ENCODE data around the gene RBP2.

Gene RBP2

GRCh38 chr3:139454346-139454745, 22.0 kb downstream of the RBP2 start:
- ATAC-seq (replicated peaks; ENCODE audit: extremely low read depth, poor library complexity, severe bottlenecking) (no peak), DNase-seq (ENCODE audit: low spot score in 2 of 2) (no peak)
- Mint-ChIP-seq H3K9me3 (no peaks in the 10 kb centered on the region), H3K36me3 (ENCODE audit: insufficient read depth) (no peaks in the 10 kb centered on the region), H3K27me3 (no peaks in the 10 kb centered on the region), H3K4me3 (no peak overlapping the region), H3K4me1 (no peaks in the 10 kb centered on the region), H3K27ac (ENCODE audit: low read depth) (no peak overlapping the region)

- DNase-seq (ENCODE audit: low spot score in 2 of 2) (no peak), ATAC-seq (replicated peaks; ENCODE audit: extremely low read depth, poor library complexity, severe bottlenecking) (no peak)
- no peaks in the 10 kb centered on the region for H3K27me3 Mint-ChIP-seq
- no peaks in the 10 kb centered on the region for H3K9me3 Mint-ChIP-seq
- H3K36me3 Mint-ChIP-seq (ENCODE audit: insufficient read depth): no peaks in the 10 kb centered on the region
- H3K4me3 Mint-ChIP-seq: no peak overlapping the region
- no peak overlapping the region for H3K27ac Mint-ChIP-seq (ENCODE audit: low read depth)
- H3K4me1 Mint-ChIP-seq: no peaks in the 10 kb centered on the region
Observed at GRCh38 chr3:139450159-139450558, 26.2 kb downstream of the RBP2 start.

GRCh38 chr3:139449566-139449965, 26.8 kb downstream of the RBP2 start:
- ATAC-seq (replicated peaks; ENCODE audit: extremely low read depth, poor library complexity, severe bottlenecking): no peak
- no peaks in the 10 kb centered on the region for H3K9me3 Mint-ChIP-seq
- no peaks in the 10 kb centered on the region for H3K27me3 Mint-ChIP-seq
- H3K4me1 Mint-ChIP-seq: no peaks in the 10 kb centered on the region
- H3K27ac Mint-ChIP-seq (ENCODE audit: low read depth): no peak overlapping the region
- no peak for DNase-seq (ENCODE audit: low spot score in 2 of 2)
- H3K36me3 Mint-ChIP-seq (ENCODE audit: insufficient read depth): no peaks in the 10 kb centered on the region
- no peak overlapping the region for H3K4me3 Mint-ChIP-seq

- no peak for DNase-seq (ENCODE audit: low spot score in 2 of 2)
- Mint-ChIP-seq H3K27ac (ENCODE audit: low read depth) (no peak overlapping the region), H3K9me3 (no peaks in the 10 kb centered on the region), H3K4me3 (no peak overlapping the region), H3K36me3 (ENCODE audit: insufficient read depth) (no peaks in the 10 kb centered on the region), H3K4me1 (no peaks in the 10 kb centered on the region), H3K27me3 (no peaks in the 10 kb centered on the region)
- no peak for ATAC-seq (replicated peaks; ENCODE audit: extremely low read depth, poor library complexity, severe bottlenecking)
Observed at GRCh38 chr3:139448104-139448503, 28.2 kb downstream of the RBP2 start.

GRCh38 chr3:139447486-139447885, 28.8 kb downstream of the RBP2 start:
- no peaks in the 10 kb centered on the region for H3K27me3 Mint-ChIP-seq
- no peak for DNase-seq (ENCODE audit: low spot score in 2 of 2)
- H3K27ac Mint-ChIP-seq (ENCODE audit: low read depth): no peak overlapping the region
- no peaks in the 10 kb centered on the region for H3K9me3 Mint-ChIP-seq
- no peaks in the 10 kb centered on the region for H3K36me3 Mint-ChIP-seq (ENCODE audit: insufficient read depth)
- no peak for ATAC-seq (replicated peaks; ENCODE audit: extremely low read depth, poor library complexity, severe bottlenecking)
- H3K4me1 Mint-ChIP-seq: no peaks in the 10 kb centered on the region
- no peak overlapping the region for H3K4me3 Mint-ChIP-seq

GRCh38 chr3:139444446-139444845, 31.9 kb downstream of the RBP2 start:
- Mint-ChIP-seq H3K9me3 (no peaks in the 10 kb centered on the region), H3K27ac (ENCODE audit: low read depth) (no peak overlapping the region), H3K36me3 (ENCODE audit: insufficient read depth) (no peaks in the 10 kb centered on the region), H3K27me3 (no peaks in the 10 kb centered on the region), H3K4me3 (no peak overlapping the region), H3K4me1 (no peaks in the 10 kb centered on the region)
- DNase-seq (ENCODE audit: low spot score in 2 of 2) (no peak), ATAC-seq (replicated peaks; ENCODE audit: extremely low read depth, poor library complexity, severe bottlenecking) (no peak)

GRCh38 chr3:139443186-139443585, 33.1 kb downstream of the RBP2 start:
- Mint-ChIP-seq H3K27me3 (no peaks in the 10 kb centered on the region), H3K27ac (ENCODE audit: low read depth) (no peak overlapping the region), H3K4me3 (no peak overlapping the region), H3K36me3 (ENCODE audit: insufficient read depth) (no peaks in the 10 kb centered on the region), H3K9me3 (no peaks in the 10 kb centered on the region), H3K4me1 (no peaks in the 10 kb centered on the region)
- DNase-seq (ENCODE audit: low spot score in 2 of 2) (no peak), ATAC-seq (replicated peaks; ENCODE audit: extremely low read depth, poor library complexity, severe bottlenecking) (no peak)

GRCh38 chr3:139441656-139442055, 34.7 kb downstream of the RBP2 start:
- Mint-ChIP-seq H3K4me3 (no peak overlapping the region), H3K36me3 (ENCODE audit: insufficient read depth) (no peaks in the 10 kb centered on the region), H3K4me1 (no peaks in the 10 kb centered on the region), H3K9me3 (no peaks in the 10 kb centered on the region), H3K27ac (ENCODE audit: low read depth) (no peak overlapping the region), H3K27me3 (no peaks in the 10 kb centered on the region)
- ATAC-seq (replicated peaks; ENCODE audit: extremely low read depth, poor library complexity, severe bottlenecking): no peak
- DNase-seq (ENCODE audit: low spot score in 2 of 2): no peak

GRCh38 chr3:139440639-139441556, 35.4 kb downstream of the RBP2 start:
- ATAC-seq (replicated peaks; ENCODE audit: extremely low read depth, poor library complexity, severe bottlenecking) (no peak), DNase-seq (ENCODE audit: low spot score in 2 of 2) (no peak)
- Mint-ChIP-seq H3K4me1 (no peaks in the 10 kb centered on the region), H3K4me3 (no peak overlapping the region), H3K9me3 (no peaks in the 10 kb centered on the region), H3K36me3 (ENCODE audit: insufficient read depth) (no peaks in the 10 kb centered on the region), H3K27ac (ENCODE audit: low read depth) (no peak overlapping the region), H3K27me3 (no peaks in the 10 kb centered on the region)

- no peaks in the 10 kb centered on the region for H3K4me1 Mint-ChIP-seq
- H3K27me3 Mint-ChIP-seq: no peaks in the 10 kb centered on the region
- no peak overlapping the region for H3K4me3 Mint-ChIP-seq
- DNase-seq (ENCODE audit: low spot score in 2 of 2) (no peak), ATAC-seq (replicated peaks; ENCODE audit: extremely low read depth, poor library complexity, severe bottlenecking) (no peak)
- H3K27ac Mint-ChIP-seq (ENCODE audit: low read depth): no peak overlapping the region
- H3K9me3 Mint-ChIP-seq: no peaks in the 10 kb centered on the region
- H3K36me3 Mint-ChIP-seq (ENCODE audit: insufficient read depth): no peaks in the 10 kb centered on the region
Observed at GRCh38 chr3:139439278-139439677, 37.0 kb downstream of the RBP2 start.

GRCh38 chr3:139434764-139435307, 41.5 kb downstream of the RBP2 start:
- Mint-ChIP-seq H3K36me3 (ENCODE audit: insufficient read depth) (no peaks in the 10 kb centered on the region), H3K4me1 (no peaks in the 10 kb centered on the region), H3K27me3 (no peaks in the 10 kb centered on the region), H3K9me3 (no peaks in the 10 kb centered on the region), H3K4me3 (no peak overlapping the region), H3K27ac (ENCODE audit: low read depth) (no peak overlapping the region)
- ATAC-seq (replicated peaks; ENCODE audit: extremely low read depth, poor library complexity, severe bottlenecking) (no peak), DNase-seq (ENCODE audit: low spot score in 2 of 2) (no peak)

GRCh38 chr3:139434228-139434627, 42.1 kb downstream of the RBP2 start:
- H3K36me3 Mint-ChIP-seq (ENCODE audit: insufficient read depth): no peaks in the 10 kb centered on the region

GRCh38 chr3:139433089-139433488, 43.2 kb downstream of the RBP2 start:
- Mint-ChIP-seq H3K4me1 (no peaks in the 10 kb centered on the region), H3K27me3 (no peaks in the 10 kb centered on the region), H3K4me3 (no peak overlapping the region), H3K36me3 (ENCODE audit: insufficient read depth) (no peaks in the 10 kb centered on the region), H3K9me3 (no peaks in the 10 kb centered on the region), H3K27ac (ENCODE audit: low read depth) (no peak overlapping the region)
- no peak for DNase-seq (ENCODE audit: low spot score in 2 of 2)
- no peak for ATAC-seq (replicated peaks; ENCODE audit: extremely low read depth, poor library complexity, severe bottlenecking)

More at GRCh38 chr3:139434228-139434627, 42.1 kb downstream of the RBP2 start:
- H3K9me3 Mint-ChIP-seq: no peaks in the 10 kb centered on the region
- H3K4me3 Mint-ChIP-seq: no peak overlapping the region
- no peaks in the 10 kb centered on the region for H3K4me1 Mint-ChIP-seq
- no peak overlapping the region for H3K27ac Mint-ChIP-seq (ENCODE audit: low read depth)
- ATAC-seq (replicated peaks; ENCODE audit: extremely low read depth, poor library complexity, severe bottlenecking) (no peak), DNase-seq (ENCODE audit: low spot score in 2 of 2) (no peak)
- H3K27me3 Mint-ChIP-seq: no peaks in the 10 kb centered on the region
